Osteocyte (in vitro differentiated cells): ENCODE data around the gene KIF20B. TPM values are rescaled to one million over a fixed set of nuclear protein-coding genes. Genes with fewer than 3 reads are reported as not detected.
"Not testable (repeated sequence)": the region's sequence is repeated elsewhere in the genome, so short reads cannot be mapped to it uniquely, and the experiment has no call there.

Experiments used
- DNase-seq: peaks from one replicate; pipeline ENCODE4 v3.0.0; 2021; ENCODE audit warnings: mixed read lengths; ENCODE audit not compliant: unreplicated experiment; ENCODE audit errors: extremely low spot score
- H3K27ac Mint-ChIP-seq: one replicate; pipeline ENCODE4 v1.8.0; 2021; ENCODE audit warnings: mild to moderate bottlenecking, mixed read lengths; ENCODE audit not compliant: unreplicated experiment
- H3K27me3 Mint-ChIP-seq: one replicate; pipeline ENCODE4 v1.8.0; 2021; ENCODE audit warnings: mixed read lengths; ENCODE audit not compliant: unreplicated experiment
- H3K36me3 Mint-ChIP-seq: one replicate; pipeline ENCODE4 v1.8.0; 2021; ENCODE audit warnings: mixed read lengths; ENCODE audit not compliant: unreplicated experiment
- H3K4me1 Mint-ChIP-seq: one replicate; pipeline ENCODE4 v1.8.0; 2021; ENCODE audit warnings: mixed read lengths; ENCODE audit not compliant: unreplicated experiment
- H3K4me3 Mint-ChIP-seq: one replicate; pipeline ENCODE4 v1.8.0; 2021; ENCODE audit warnings: mild to moderate bottlenecking, moderate library complexity, mixed read lengths; ENCODE audit not compliant: unreplicated experiment
- H3K9me3 Mint-ChIP-seq: one replicate; pipeline ENCODE4 v1.8.0; 2021; ENCODE audit warnings: mixed read lengths; ENCODE audit not compliant: unreplicated experiment
- CTCF ChIP-seq: fragments of 200-600 bp; sonication (generic); IDR thresholded peaks from 2 replicates; pipeline ENCODE4 v1.5.0; 2021; ENCODE audit warnings: antibody characterized with exemption, mild to moderate bottlenecking, moderate library complexity
- total RNA-seq: library from RNA; stranded (reverse); gene quantifications from 2 replicates; pipeline ENCODE4 v1.2.1, GENCODE V29; 2021

Gene KIF20B
- total RNA-seq, 1 donor from 2014 or later, result 9.9 TPM

GRCh38 chr10:89809766-89810165 lies 108.4 kb downstream of the KIF20B start:
- DNase-seq, result no peak
- H3K27ac Mint-ChIP-seq, result no peak overlapping the region
- no peaks in the 10 kb centered on the region for H3K9me3 Mint-ChIP-seq
- H3K4me3 Mint-ChIP-seq, result no peak overlapping the region
- H3K4me1 Mint-ChIP-seq, result no peaks in the 10 kb centered on the region
- peaks cover 77% of the 10 kb centered on the region for H3K27me3 Mint-ChIP-seq
- no peak for TF ChIP-seq CTCF
- no peaks in the 10 kb centered on the region for H3K36me3 Mint-ChIP-seq

- no peak overlapping the region for H3K27ac Mint-ChIP-seq
These were observed 109.6 kb downstream of the KIF20B start for GRCh38 chr10:89810908-89811525.

GRCh38 chr10:89813546-89813945 lies 112.2 kb downstream of the KIF20B start:
- no peak overlapping the region for H3K27ac Mint-ChIP-seq

More at GRCh38 chr10:89810908-89811525, 109.6 kb downstream of the KIF20B start:
- Mint-ChIP-seq H3K36me3 (no peaks in the 10 kb centered on the region), H3K4me1 (no peaks in the 10 kb centered on the region), H3K9me3 (no peaks in the 10 kb centered on the region), H3K27me3 (peaks cover 68% of the 10 kb centered on the region), H3K4me3 (no peak overlapping the region)
- TF ChIP-seq CTCF, result no peak
- no peak for DNase-seq

GRCh38 chr10:89814278-89814677 lies 112.9 kb downstream of the KIF20B start:
- no peaks in the 10 kb centered on the region for H3K4me1 Mint-ChIP-seq
- H3K27ac Mint-ChIP-seq, result no peak overlapping the region
- H3K36me3 Mint-ChIP-seq, result no peaks in the 10 kb centered on the region
- H3K9me3 Mint-ChIP-seq, result peaks cover 2% of the 10 kb centered on the region
- DNase-seq, result no peak
- H3K27me3 Mint-ChIP-seq, result peaks cover 40% of the 10 kb centered on the region
- TF ChIP-seq CTCF, result no peak
- H3K4me3 Mint-ChIP-seq, result no peak overlapping the region

More at GRCh38 chr10:89813546-89813945, 112.2 kb downstream of the KIF20B start:
- H3K27me3 Mint-ChIP-seq, result peaks cover 48% of the 10 kb centered on the region
- H3K36me3 Mint-ChIP-seq, result no peaks in the 10 kb centered on the region
- H3K4me1 Mint-ChIP-seq, result no peaks in the 10 kb centered on the region
- TF ChIP-seq CTCF, result no peak
- no peak overlapping the region for H3K4me3 Mint-ChIP-seq
- no peak for DNase-seq
- H3K9me3 Mint-ChIP-seq, result no peaks in the 10 kb centered on the region

GRCh38 chr10:89815049-89815853 lies 113.9 kb downstream of the KIF20B start:
- H3K27me3 Mint-ChIP-seq, result peaks cover 31% of the 10 kb centered on the region
- DNase-seq, result no peak
- no peak for TF ChIP-seq CTCF
- H3K4me3 Mint-ChIP-seq, result no peak overlapping the region
- no peaks in the 10 kb centered on the region for H3K36me3 Mint-ChIP-seq
- no peaks in the 10 kb centered on the region for H3K4me1 Mint-ChIP-seq
- peaks cover 4% of the 10 kb centered on the region for H3K9me3 Mint-ChIP-seq
- H3K27ac Mint-ChIP-seq, result no peak overlapping the region

GRCh38 chr10:89819008-89819407 lies 117.6 kb downstream of the KIF20B start:
- H3K27me3 Mint-ChIP-seq, H3K9me3 Mint-ChIP-seq: not testable (repeated sequence)

More at GRCh38 chr10:89819008-89819407, 117.6 kb downstream of the KIF20B start:
- H3K27ac Mint-ChIP-seq, H3K4me3 Mint-ChIP-seq, DNase-seq, H3K4me1 Mint-ChIP-seq, H3K36me3 Mint-ChIP-seq: not testable (repeated sequence)
